Stomach (tissue), 4 donors: Measurements from ENCODE around the gene FLYWCH2.

Experiments
- CTCF ChIP-seq, 7 experiments: fragments of 450-650 bp in 4 of 7; fragments of 200-600 bp in 3 of 7; sonication (generic) in 3 of 7; IDR thresholded peaks; one replicate each; pipeline ENCODE4 v1.5.1; 2016 to 2019; ENCODE audit warnings: antibody characterized with exemption in 7 of 7, control low read depth in 2 of 7, mild to moderate bottlenecking in 1 of 7
- POLR2A ChIP-seq, 4 donors: fragments of 450-650 bp; IDR thresholded peaks; one replicate each; pipeline ENCODE4 v1.6.1; 2016; ENCODE audit warnings: antibody characterized with exemption in 4 of 4, control low read depth in 2 of 4, mild to moderate bottlenecking in 1 of 4, moderate library complexity in 1 of 4
- POLR2AphosphoS5 ChIP-seq, 3 donors: sonication (generic); formaldehyde crosslinking; IDR thresholded peaks; one replicate each; pipeline ENCODE4 v1.6.1; 2016; ENCODE audit warnings: antibody characterized with exemption in 3 of 3

- TF ChIP-seq POLR2AphosphoS5 (IDR thresholded peaks at IDR 0.05) (no peak), POLR2A (IDR thresholded peaks at IDR 0.05) (no peak), CTCF (IDR thresholded peaks at IDR 0.05) (no peak)
These were observed 16.6 kb downstream of the FLYWCH2 start for GRCh38 chr16:2899564-2900072.
